HS-5 (cell line): ENCODE measurements around the gene TRIML2.
"Not testable (repeated sequence)": the region's sequence is repeated elsewhere in the genome, so short reads cannot be mapped to it uniquely, and the experiment has no call there.

Experiments used
- DNase-seq: peaks from one replicate; pipeline ENCODE4 v3.0.0-alpha.2; 2012; ENCODE audit warnings: low read depth

TRIML2 gene

DNA sequence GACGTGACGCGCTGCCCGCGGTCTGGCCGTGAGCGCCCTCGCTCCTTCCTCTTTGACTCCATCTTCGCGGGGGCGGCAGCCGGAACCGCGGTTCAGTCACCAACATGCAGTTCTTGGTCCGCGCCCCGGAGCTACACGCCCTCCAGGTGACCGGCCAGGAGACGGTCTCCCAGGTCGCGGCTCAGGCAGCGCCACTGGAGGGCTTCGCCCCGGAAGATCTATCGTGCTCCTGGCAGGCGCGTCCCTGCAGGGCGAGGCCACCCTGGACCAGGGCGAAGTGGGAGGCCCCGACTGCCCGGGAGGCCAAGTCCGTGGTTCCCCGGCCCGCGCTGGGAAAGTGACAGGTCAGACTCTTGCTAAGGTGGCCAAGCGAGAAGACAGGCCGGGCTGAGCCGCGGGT lies 2.9 kb downstream of the TRIML2 start:
- DNase-seq = no peak

DNA sequence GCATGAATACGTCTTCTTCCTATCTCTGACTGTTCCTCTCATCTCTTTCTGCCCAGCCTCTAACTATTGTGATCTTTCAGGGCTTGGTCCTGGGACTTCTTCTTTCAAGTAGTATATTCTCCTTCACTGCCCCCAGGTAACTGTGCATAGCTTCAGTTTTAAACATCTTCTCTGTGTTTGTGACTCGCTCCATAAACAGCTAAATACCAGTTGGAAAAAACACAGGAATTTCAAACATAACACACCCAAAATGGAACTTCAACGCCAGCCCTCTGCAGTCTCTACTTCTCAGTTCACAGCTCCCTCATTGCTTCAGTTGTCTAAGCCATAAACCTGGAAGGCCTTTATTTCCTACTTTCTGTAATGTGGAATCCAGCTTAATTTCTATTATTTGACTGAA lies 16.6 kb downstream of the TRIML2 start:
- peak; percentile 15 for DNase-seq

GRCh38 chr4:188086858-188087257 lies 22.5 kb downstream of the TRIML2 start:
- DNase-seq = no peak

GRCh38 chr4:188082796-188083195 lies 26.6 kb downstream of the TRIML2 start:
- DNase-seq = no peak

DNA sequence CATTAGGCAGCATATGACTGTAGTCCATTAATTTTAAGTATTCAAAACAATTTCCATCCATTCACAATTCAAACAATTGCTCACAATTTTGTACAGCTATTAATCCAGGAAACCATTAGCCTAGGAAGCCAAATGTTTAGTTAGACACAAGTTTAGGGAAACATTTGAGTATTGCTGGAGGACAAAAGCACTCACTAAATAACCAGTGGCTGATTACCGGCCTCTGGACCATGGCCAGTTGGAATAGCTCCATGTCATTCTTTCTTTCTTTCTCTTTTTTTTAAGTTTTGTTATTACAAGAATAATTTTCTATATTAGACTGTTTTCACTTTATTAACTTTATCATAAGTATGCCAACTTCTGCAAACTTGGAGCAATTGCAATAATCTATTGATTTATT lies 31.3 kb downstream of the TRIML2 start:
- DNase-seq = no peak

- DNase-seq = no peak
Observed at GRCh38 chr4:188076169-188076568, 33.2 kb downstream of the TRIML2 start.

DNA sequence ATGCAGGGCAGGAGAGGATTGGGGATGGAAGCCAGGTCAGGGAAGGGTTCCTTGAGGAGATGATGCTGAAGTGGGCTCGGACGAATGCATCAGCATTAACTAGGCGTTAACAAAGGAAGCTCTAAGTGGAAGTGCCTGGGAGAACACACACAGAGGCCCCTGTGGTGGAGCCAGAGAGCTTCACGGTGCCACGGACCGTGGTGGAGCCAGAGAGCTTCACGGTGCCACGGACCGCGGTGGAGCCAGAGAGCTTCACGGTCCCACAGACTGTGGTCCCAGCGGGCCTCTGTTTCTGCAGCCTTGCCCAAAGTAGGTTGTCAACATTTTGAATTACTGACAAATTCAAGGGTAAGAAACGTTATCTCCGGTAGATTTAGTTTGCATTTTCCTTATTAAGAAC lies 48.3 kb downstream of the TRIML2 start:
- DNase-seq = no peak

GRCh38 chr4:188053302-188053701 lies 56.1 kb downstream of the TRIML2 start:
- no peak for DNase-seq

DNA sequence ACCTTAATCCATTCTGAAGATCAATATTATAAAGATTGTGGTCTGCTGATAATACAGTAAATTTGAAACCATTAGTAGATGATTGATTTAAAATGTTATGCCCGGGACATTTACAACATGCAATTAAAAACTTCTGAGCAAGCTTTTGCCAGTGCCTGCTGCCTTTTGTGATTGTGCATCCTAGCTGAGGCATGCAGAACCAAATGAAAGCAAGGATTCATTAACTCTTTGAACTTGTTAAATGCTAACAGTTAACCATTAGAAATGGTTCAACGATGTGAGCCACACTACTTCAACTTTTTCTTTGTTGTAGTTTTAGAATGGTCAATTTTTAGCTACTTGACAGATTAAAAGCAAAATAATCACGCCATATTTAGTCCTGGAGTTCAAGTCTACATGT lies 62.7 kb downstream of the TRIML2 start:
- no peak for DNase-seq

DNA sequence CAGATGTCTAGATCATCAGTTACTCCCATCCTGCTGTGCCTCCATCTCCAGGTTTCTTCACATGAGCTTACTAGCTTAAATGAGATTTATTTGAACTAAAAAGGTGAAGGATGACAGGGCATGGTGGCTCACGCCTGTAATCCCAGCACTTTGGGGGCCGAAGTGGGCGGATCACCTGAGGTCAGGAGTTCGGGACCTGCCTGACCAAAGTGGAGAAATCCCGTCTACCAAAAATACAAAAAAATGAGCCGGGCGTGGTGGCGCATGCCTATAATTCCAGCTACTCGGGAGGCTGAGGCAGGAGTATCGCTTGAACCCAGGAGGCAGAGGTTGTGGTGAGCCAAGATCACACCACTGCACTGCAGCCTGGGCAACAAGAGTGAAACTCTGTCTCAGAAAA lies 63.9 kb downstream of the TRIML2 start:
- DNase-seq = not testable (repeated sequence)

- DNase-seq = no peak
Observed at GRCh38 chr4:188043154-188043553, 66.2 kb downstream of the TRIML2 start.

DNA sequence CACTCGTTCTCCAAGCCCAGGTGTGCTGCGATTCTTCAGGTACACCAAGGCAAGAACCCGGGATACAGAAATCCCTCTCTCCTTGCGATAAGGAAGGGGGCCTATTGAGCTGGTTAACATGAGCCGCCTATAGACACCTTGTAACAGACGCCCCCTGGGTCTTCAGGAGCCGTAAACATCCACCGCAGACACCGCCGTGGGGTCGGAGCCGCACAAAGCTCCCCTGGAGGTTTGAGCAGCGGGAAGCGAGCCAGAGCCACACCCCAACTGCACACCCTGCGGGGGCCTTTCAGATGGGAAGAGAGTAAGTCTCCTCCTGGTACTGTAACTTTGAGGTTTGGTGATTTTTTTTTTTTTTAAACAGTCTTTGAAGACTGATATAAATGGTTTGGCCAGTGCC lies 67.2 kb downstream of the TRIML2 start:
- DNase-seq = no peak

- DNase-seq = no peak
Observed at GRCh38 chr4:188041721-188042120, 67.7 kb downstream of the TRIML2 start.
